Measurements from ENCODE around the gene REX1BD. TPM values are rescaled to one million over a fixed set of nuclear protein-coding genes. Genes with fewer than 3 reads are reported as not detected.
A peak's percentile ranks its signal among the peaks of the same experiment; 100 is the strongest.

The REX1BD gene
- total and polyA plus RNA-seq, 2 experiments from 2014 or later, result 79.9 to 105 TPM

- in situ Hi-C loops (cut with MboI), result loop anchor here (25.0 kb wide), 1 partner anchor 118 kb away; no protein-coding TSS in a partner anchor
- H3K4me2 ChIP-seq (ENCODE audit: unreplicated experiment), result no peak overlapping the region
- no peaks in the 10 kb centered on the region for H3K9me2 ChIP-seq (ENCODE audit: insufficient read depth)
- no peak for TF ChIP-seq EZH2 (IDR thresholded peaks at IDR 0.05; ENCODE audit: insufficient read depth, poor library complexity, severe bottlenecking)
- TF ChIP-seq EZH2phosphoT487 (IDR thresholded peaks at IDR 0.05; ENCODE audit: insufficient read depth, low read depth), result no peak
- H3K79me2 ChIP-seq (ENCODE audit: insufficient read depth), result no peaks in the 10 kb centered on the region
- H3K27me3 ChIP-seq (replicated peaks; ENCODE audit: insufficient read depth), result no peaks in the 10 kb centered on the region
- WGBS, 2 experiments (ENCODE audit: low coverage in 1 of 2, low lambda C conversion rate in 2 of 2, missing lambda C conversion rate in 2 of 2), result 71 to 73% methylated on average over 7 of the region's 7 CpGs
- H3K4me3 ChIP-seq, result no peak overlapping the region
- H3K9me3 ChIP-seq (ENCODE audit: low read depth), result no peaks in the 10 kb centered on the region
- H3K4me1 ChIP-seq (ENCODE audit: insufficient read depth), result no peaks in the 10 kb centered on the region
- H3K36me3 ChIP-seq (ENCODE audit: low read depth), result peaks cover 9% of the 10 kb centered on the region; the same call in 1 of the 2 replicates
- no peak overlapping the region for H3K9ac ChIP-seq
- H3F3A ChIP-seq (ENCODE audit: insufficient read depth), result peaks cover 30% of the 10 kb centered on the region; the same call in 1 of the 2 replicates
- H2AFZ ChIP-seq, result no peak overlapping the region
- no peak for DNase-seq
- H3K27ac ChIP-seq, result no peak overlapping the region
- H4K20me1 ChIP-seq (ENCODE audit: insufficient read depth), result no peaks in the 10 kb centered on the region
Measured at GRCh38 chr19:18580311-18580710, 8.3 kb upstream of the REX1BD start.

GRCh38 chr19:18586306-18586705 lies 2.3 kb upstream of the REX1BD start:
- H3K4me3 ChIP-seq, result no peak overlapping the region
- no peak overlapping the region for H2AFZ ChIP-seq
- DNase-seq, result peak; percentile 26
- no peak overlapping the region for H3K27ac ChIP-seq
- no peak for TF ChIP-seq EZH2phosphoT487 (IDR thresholded peaks at IDR 0.05; ENCODE audit: insufficient read depth, low read depth)
- no peak for TF ChIP-seq EZH2 (IDR thresholded peaks at IDR 0.05; ENCODE audit: insufficient read depth, poor library complexity, severe bottlenecking)
- H3K9me2 ChIP-seq (ENCODE audit: insufficient read depth), result no peaks in the 10 kb centered on the region
- no peaks in the 10 kb centered on the region for H3K9me3 ChIP-seq (ENCODE audit: low read depth)
- H3K36me3 ChIP-seq (ENCODE audit: low read depth), result no peaks in the 10 kb centered on the region
- H3K9ac ChIP-seq, result no peak overlapping the region
- peaks cover 7% of the 10 kb centered on the region; the same call in 1 of the 2 replicates for H3K4me1 ChIP-seq (ENCODE audit: insufficient read depth)
- in situ Hi-C loops (cut with MboI), result loop anchor here (25.0 kb wide), 1 partner anchor 124 kb away; no protein-coding TSS in a partner anchor
- H3F3A ChIP-seq (ENCODE audit: insufficient read depth), result no peaks in the 10 kb centered on the region
- WGBS, 2 experiments (ENCODE audit: low coverage in 1 of 2, low lambda C conversion rate in 2 of 2, missing lambda C conversion rate in 2 of 2), result 55 to 57% methylated on average over 2 of the region's 2 CpGs
- H3K79me2 ChIP-seq (ENCODE audit: insufficient read depth), result no peaks in the 10 kb centered on the region
- H3K4me2 ChIP-seq (ENCODE audit: unreplicated experiment), result no peak overlapping the region
- no peaks in the 10 kb centered on the region for H4K20me1 ChIP-seq (ENCODE audit: insufficient read depth)
- H3K27me3 ChIP-seq (replicated peaks; ENCODE audit: insufficient read depth), result no peaks in the 10 kb centered on the region

GRCh38 chr19:18587561-18587960 lies 1.0 kb upstream of the REX1BD start:
- no peaks in the 10 kb centered on the region for H3K27me3 ChIP-seq (replicated peaks; ENCODE audit: insufficient read depth)
- H3K27ac ChIP-seq, result no peak overlapping the region
- H3K9ac ChIP-seq, result no peak overlapping the region
- no peaks in the 10 kb centered on the region for H3K9me2 ChIP-seq (ENCODE audit: insufficient read depth)
- H3K79me2 ChIP-seq (ENCODE audit: insufficient read depth), result no peaks in the 10 kb centered on the region
- WGBS, 2 experiments (ENCODE audit: low coverage in 1 of 2, low lambda C conversion rate in 2 of 2, missing lambda C conversion rate in 2 of 2), result 86 to 91% methylated on average over 11 to 12 of the region's 12 CpGs
- no peaks in the 10 kb centered on the region for H4K20me1 ChIP-seq (ENCODE audit: insufficient read depth)
- in situ Hi-C loops (cut with MboI), result loop anchor here (25.0 kb wide), 1 partner anchor 125 kb away; no protein-coding TSS in a partner anchor
- H2AFZ ChIP-seq, result peak overlapping the region; percentile 88
- H3K4me3 ChIP-seq, result no peak overlapping the region
- H3K9me3 ChIP-seq (ENCODE audit: low read depth), result no peaks in the 10 kb centered on the region
- peaks cover 7% of the 10 kb centered on the region; the same call in 1 of the 2 replicates for H3K4me1 ChIP-seq (ENCODE audit: insufficient read depth)
- TF ChIP-seq EZH2phosphoT487 (IDR thresholded peaks at IDR 0.05; ENCODE audit: insufficient read depth, low read depth), result no peak
- no peak for TF ChIP-seq EZH2 (IDR thresholded peaks at IDR 0.05; ENCODE audit: insufficient read depth, poor library complexity, severe bottlenecking)
- H3K4me2 ChIP-seq (ENCODE audit: unreplicated experiment), result no peak overlapping the region
- no peaks in the 10 kb centered on the region for H3K36me3 ChIP-seq (ENCODE audit: low read depth)
- DNase-seq, result no peak
- peaks cover 3% of the 10 kb centered on the region; the same call in 1 of the 2 replicates for H3F3A ChIP-seq (ENCODE audit: insufficient read depth)

- H4K20me1 ChIP-seq (ENCODE audit: insufficient read depth), result no peaks in the 10 kb centered on the region
- 17 to 22% methylated on average over 16 of the region's 16 CpGs for WGBS, 2 experiments (ENCODE audit: low coverage in 1 of 2, low lambda C conversion rate in 2 of 2, missing lambda C conversion rate in 2 of 2)
- no peaks in the 10 kb centered on the region for H3K9me2 ChIP-seq (ENCODE audit: insufficient read depth)
- no peaks in the 10 kb centered on the region for H3K36me3 ChIP-seq (ENCODE audit: low read depth)
- in situ Hi-C loops (cut with MboI), result loop anchor here (25.0 kb wide), 1 partner anchor 126 kb away; no protein-coding TSS in a partner anchor
- H3F3A ChIP-seq (ENCODE audit: insufficient read depth), result peaks cover 8% of the 10 kb centered on the region; the same call in 1 of the 2 replicates
- peak overlapping the region; percentile 88 for H2AFZ ChIP-seq
- peak overlapping the region; percentile 65 for H3K27ac ChIP-seq
- peak overlapping the region; percentile 79 for H3K4me3 ChIP-seq
- H3K4me1 ChIP-seq (ENCODE audit: insufficient read depth), result peaks cover 7% of the 10 kb centered on the region; the same call in 1 of the 2 replicates
- peak overlapping the region; percentile 76 for H3K9ac ChIP-seq
- H3K27me3 ChIP-seq (replicated peaks; ENCODE audit: insufficient read depth), result no peaks in the 10 kb centered on the region
- H3K4me2 ChIP-seq (ENCODE audit: unreplicated experiment), result peak overlapping the region; percentile 84
- DNase-seq, result peak; percentile 59
- H3K79me2 ChIP-seq (ENCODE audit: insufficient read depth), result no peaks in the 10 kb centered on the region
- no peak for TF ChIP-seq EZH2phosphoT487 (IDR thresholded peaks at IDR 0.05; ENCODE audit: insufficient read depth, low read depth)
- no peak for TF ChIP-seq EZH2 (IDR thresholded peaks at IDR 0.05; ENCODE audit: insufficient read depth, poor library complexity, severe bottlenecking)
- no peaks in the 10 kb centered on the region for H3K9me3 ChIP-seq (ENCODE audit: low read depth)
Measured at GRCh38 chr19:18587962-18588610, 512 bp upstream of the REX1BD start.

All from GM23248 (cell line).